ENCODE data around the gene FARSB.

The FARSB gene

GRCh38 chr2:222663479-222663878, 7.6 kb upstream of the FARSB start:
- no peak for DNase-seq

- DNase-seq: no peak
These were observed 894 bp upstream of the FARSB start for GRCh38 chr2:222656526-222657446.

DNA sequence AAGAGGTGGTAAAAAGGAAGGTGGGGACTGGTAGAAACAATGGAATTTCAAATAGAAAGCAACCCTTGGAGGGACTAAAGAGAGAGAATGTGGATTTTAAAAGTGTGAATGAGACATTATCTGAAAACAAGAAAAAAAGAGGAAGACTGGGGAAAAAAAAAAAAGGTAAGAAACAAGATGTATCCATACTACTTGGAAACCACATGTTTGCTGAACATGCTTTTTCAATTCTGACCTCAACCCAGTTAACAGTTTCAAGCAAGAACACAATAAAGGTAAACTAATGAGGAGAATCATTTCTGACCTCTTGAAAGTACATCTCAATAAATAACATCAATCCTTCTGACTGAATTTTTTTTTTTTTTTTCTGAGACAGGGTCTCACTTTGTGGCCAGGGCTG, 2.6 kb downstream of the FARSB start:
- DNase-seq: no peak

- DNase-seq: no peak
These were observed 3.2 kb downstream of the FARSB start for GRCh38 chr2:222652491-222653255.

- no peak for DNase-seq
These were observed 4.0 kb downstream of the FARSB start for GRCh38 chr2:222651718-222652418.

GRCh38 chr2:222649801-222650200, 6.1 kb downstream of the FARSB start:
- no peak for DNase-seq

GRCh38 chr2:222646008-222646407, 9.9 kb downstream of the FARSB start:
- no peak for DNase-seq

DNA sequence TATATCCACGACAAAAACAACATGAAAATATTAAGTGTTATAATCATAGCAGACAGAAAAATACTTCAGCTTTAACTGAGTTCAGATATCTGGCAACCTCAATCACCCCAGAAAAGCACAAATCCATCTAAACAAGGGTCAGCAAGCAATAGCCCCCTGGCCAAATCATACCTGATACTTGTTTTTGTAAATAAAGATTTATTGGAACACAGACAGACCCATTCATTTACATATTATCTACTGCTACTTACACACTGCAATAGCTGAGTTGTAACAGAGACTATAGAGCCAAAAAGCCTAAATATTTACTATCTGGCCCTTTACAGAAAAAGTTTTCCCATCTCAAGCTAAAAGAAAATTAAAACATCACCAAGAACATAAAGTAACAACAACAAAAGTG, 12.8 kb downstream of the FARSB start:
- no peak for DNase-seq

- DNase-seq: no peak
These were observed 14.6 kb downstream of the FARSB start for GRCh38 chr2:222641336-222641735.

- DNase-seq: no peak
These were observed 18.8 kb downstream of the FARSB start for GRCh38 chr2:222637067-222637466.

GRCh38 chr2:222635295-222635694, 20.6 kb downstream of the FARSB start:
- DNase-seq: no peak

DNA sequence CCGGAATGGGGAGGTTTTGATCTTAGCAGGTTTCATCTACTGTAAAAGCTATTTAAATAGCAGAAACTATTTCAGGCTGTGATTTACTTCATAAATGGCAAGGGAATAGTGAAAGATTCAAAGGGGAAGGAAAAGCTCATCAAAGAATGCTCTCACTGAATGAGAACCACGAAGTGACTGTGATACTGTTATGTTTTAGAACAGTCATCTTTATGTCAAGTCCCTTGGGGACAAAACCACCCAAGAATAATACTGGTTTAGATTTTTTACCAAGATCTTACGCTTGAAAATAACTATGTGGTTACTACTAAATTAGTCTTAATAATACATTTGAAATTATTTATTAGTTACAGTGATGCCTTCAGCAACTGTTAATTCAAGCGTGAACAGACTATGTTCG, 28.1 kb downstream of the FARSB start:
- DNase-seq: no peak

DNA sequence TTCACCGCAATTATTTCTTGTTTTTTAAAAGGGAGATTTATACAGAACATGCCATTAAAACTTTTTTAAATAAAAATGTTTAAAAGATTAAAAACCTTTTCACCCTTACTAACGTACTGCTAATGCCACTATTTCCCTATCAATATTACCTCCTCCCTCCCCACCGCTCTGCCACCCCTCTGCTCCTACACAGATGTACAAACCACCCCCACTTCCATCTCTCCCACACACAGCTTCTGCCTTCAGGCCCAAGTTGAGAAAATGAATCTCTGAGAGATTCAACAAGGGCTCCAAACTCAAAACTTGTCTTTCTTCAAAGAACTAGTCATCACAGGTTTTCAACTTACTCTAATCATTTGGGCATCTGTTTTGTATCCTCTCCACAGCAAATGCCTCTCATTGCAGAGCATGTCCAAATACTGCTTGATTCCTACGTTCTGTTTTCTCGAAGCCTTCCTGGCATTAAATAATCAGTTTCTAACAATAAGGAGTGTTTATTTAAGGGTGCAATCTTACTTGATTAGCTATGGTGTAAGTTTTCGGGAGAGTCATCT, 32.1 kb downstream of the FARSB start:
- no peak for DNase-seq

- DNase-seq: no peak
These were observed 33.0 kb downstream of the FARSB start for GRCh38 chr2:222622910-222623309.

- DNase-seq: no peak
These were observed 34.0 kb downstream of the FARSB start for GRCh38 chr2:222621893-222622292.

GRCh38 chr2:222615320-222615719, 40.6 kb downstream of the FARSB start:
- DNase-seq: no peak

GRCh38 chr2:222613715-222614331, 42.1 kb downstream of the FARSB start:
- peak in 1 of 14 donors; percentile 2 for DNase-seq

GRCh38 chr2:222611684-222612083, 44.2 kb downstream of the FARSB start:
- no peak for DNase-seq

DNA sequence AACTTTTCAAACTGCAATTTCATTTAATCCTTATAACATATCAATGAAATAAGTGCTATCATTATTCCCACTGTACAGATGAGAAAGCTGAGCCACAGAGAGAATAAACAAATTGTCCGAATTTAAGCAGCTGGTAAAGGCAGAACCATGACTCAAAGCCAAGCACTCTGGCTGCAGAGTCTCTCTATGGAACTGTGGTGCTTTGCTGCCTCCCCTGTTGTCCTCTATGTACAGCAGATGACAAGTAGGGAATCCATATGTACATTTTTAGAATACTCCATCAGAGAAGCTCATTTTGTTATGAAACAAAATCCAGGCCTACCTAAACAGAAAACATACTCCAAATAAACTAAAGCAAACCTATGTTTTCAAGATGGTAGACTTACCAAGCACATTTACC, 45.1 kb downstream of the FARSB start:
- DNase-seq: peak in 1 of 14 donors; percentile 3

- no peak for DNase-seq
These were observed 46.5 kb downstream of the FARSB start for GRCh38 chr2:222609381-222609780.

DNA sequence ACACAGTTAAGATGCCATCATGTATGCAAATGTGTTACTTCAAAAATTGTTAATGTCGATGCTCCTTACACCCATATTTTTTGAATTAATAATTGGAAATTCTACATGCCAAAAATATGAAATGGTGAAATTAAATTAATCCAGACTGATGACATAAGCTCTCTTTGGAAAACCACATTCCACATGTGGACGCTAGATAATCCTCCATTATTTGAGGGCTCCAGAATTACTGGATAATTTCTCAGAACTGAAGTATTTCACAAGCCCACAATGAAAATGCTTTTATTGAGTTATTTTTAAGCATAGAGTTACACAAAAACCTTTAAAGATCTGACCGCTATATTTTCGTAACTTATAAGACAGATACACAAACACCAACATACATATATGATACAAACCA, 47.8 kb downstream of the FARSB start:
- no peak for DNase-seq

GRCh38 chr2:222606306-222606705, 49.6 kb downstream of the FARSB start:
- no peak for DNase-seq
